Measurements from ENCODE around the gene AGRP. TPM values are rescaled to one million over a fixed set of nuclear protein-coding genes. Genes with fewer than 3 reads are reported as not detected.

Gene AGRP
- total RNA-seq, 1 donor from 2014 or later = not detected

- DNase-seq (ENCODE audit: low read depth) = no peak
- H3K4me3 ChIP-seq (ENCODE audit: low read depth, low read length) = no peak overlapping the region
- TF ChIP-seq CTCF (conservative IDR thresholded peaks at IDR 0.05; ENCODE audit: low read depth, low read length) = no peak
Measured at GRCh38 chr16:67435758-67436164, 47.6 kb downstream of the AGRP start.

GRCh38 chr16:67433131-67433719 is 50.1 kb downstream of the AGRP start:
- TF ChIP-seq CTCF (conservative IDR thresholded peaks at IDR 0.05; ENCODE audit: low read depth, low read length) = no peak
- no peak overlapping the region for H3K4me3 ChIP-seq (ENCODE audit: low read depth, low read length)
- DNase-seq (ENCODE audit: low read depth) = no peak

Other genes with a start within 250 kb of the AGRP start
- 16.4 and 20.1 TPM in 2 replicates for gene FHOD1, start 236.1 kb downstream of the AGRP start, total RNA-seq
- gene SLC9A5, start 234.6 kb downstream of the AGRP start, total RNA-seq = 0.14 and 0.23 TPM in 2 replicates
- gene PLEKHG4, start 204.0 kb downstream of the AGRP start, total RNA-seq = 6.6 and 10.2 TPM in 2 replicates
- 0.14 and 0.35 TPM in 2 replicates for gene KCTD19, start 156.8 kb downstream of the AGRP start, total RNA-seq
- gene LRRC36, start 156.7 kb downstream of the AGRP start, total RNA-seq = 0.07 and 0.52 TPM in 2 replicates
- 0.36 TPM in 1 of 2 replicates, not detected in the other for gene TPPP3, start 90.0 kb downstream of the AGRP start, total RNA-seq
- 1.8 and 7.3 TPM in 2 replicates for gene ZDHHC1, start 67.1 kb downstream of the AGRP start, total RNA-seq
- gene HSD11B2, start 52.4 kb downstream of the AGRP start, total RNA-seq = 1.2 and 2.2 TPM in 2 replicates
- gene ATP6V0D1, start 2.4 kb downstream of the AGRP start, total RNA-seq = 97.9 and 120 TPM in 2 replicates
- 44.5 and 74.9 TPM in 2 replicates for gene RIPOR1, start 45.3 kb upstream of the AGRP start, total RNA-seq
- gene CTCF, start 79.0 kb upstream of the AGRP start, total RNA-seq = 25.9 and 32.0 TPM in 2 replicates
- gene CARMIL2, start 161.6 kb upstream of the AGRP start, total RNA-seq = 1.3 and 2.7 TPM in 2 replicates
- gene ACD, start 176.7 kb upstream of the AGRP start, total RNA-seq = 71.6 and 73.2 TPM in 2 replicates
- 13.3 and 15.9 TPM in 2 replicates for gene PARD6A, start 177.4 kb upstream of the AGRP start, total RNA-seq
- gene ENKD1, start 183.2 kb upstream of the AGRP start, total RNA-seq = 12.2 and 17.4 TPM in 2 replicates
- 4.7 and 5.9 TPM in 2 replicates for gene C16orf86, start 183.3 kb upstream of the AGRP start, total RNA-seq
- 16.1 and 20.1 TPM in 2 replicates for gene GFOD2, start 235.8 kb upstream of the AGRP start, total RNA-seq

Data from epithelial cell of proximal tubule (primary cell).